ENCODE measurements around the gene KIAA0232.

Gene KIAA0232

DNA sequence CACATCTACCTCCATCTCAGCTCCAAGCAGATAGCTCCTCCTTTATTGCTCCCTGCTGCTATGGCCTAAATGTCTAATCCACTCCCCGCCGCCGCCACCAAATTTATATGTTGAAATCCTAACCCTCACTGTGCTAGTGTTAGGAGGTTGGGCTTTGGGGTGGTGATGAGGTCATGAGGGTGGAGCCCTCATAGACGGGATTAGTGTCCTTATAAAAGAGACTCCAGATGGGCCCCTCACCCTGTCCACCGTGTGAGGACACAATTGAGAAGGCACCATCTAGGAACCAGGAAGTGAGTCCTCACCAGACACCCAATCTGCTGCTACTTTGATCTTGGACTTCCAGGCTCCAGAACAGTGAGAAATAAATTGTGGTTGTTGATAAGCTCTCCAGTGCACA lies 113.5 kb downstream of the KIAA0232 start:
- in situ Hi-C loops (cut with HindIII; ENCODE audit: low sequenced_read_pairs) = no loop called here
- TF ChIP-seq, protein P1, sequence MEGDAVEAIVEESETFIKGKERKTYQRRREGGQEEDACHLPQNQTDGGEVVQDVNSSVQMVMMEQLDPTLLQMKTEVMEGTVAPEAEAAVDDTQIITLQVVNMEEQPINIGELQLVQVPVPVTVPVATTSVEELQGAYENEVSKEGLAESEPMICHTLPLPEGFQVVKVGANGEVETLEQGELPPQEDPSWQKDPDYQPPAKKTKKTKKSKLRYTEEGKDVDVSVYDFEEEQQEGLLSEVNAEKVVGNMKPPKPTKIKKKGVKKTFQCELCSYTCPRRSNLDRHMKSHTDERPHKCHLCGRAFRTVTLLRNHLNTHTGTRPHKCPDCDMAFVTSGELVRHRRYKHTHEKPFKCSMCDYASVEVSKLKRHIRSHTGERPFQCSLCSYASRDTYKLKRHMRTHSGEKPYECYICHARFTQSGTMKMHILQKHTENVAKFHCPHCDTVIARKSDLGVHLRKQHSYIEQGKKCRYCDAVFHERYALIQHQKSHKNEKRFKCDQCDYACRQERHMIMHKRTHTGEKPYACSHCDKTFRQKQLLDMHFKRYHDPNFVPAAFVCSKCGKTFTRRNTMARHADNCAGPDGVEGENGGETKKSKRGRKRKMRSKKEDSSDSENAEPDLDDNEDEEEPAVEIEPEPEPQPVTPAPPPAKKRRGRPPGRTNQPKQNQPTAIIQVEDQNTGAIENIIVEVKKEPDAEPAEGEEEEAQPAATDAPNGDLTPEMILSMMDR (IDR thresholded peaks at IDR 0.05; ENCODE audit: low read depth, low read length, missing control alignments) = no peak
- H3K4me3 ChIP-seq (ENCODE audit: low read depth, low read length) = no peak overlapping the region
- DNase-seq (ENCODE audit: low read depth) = no peak

DNA sequence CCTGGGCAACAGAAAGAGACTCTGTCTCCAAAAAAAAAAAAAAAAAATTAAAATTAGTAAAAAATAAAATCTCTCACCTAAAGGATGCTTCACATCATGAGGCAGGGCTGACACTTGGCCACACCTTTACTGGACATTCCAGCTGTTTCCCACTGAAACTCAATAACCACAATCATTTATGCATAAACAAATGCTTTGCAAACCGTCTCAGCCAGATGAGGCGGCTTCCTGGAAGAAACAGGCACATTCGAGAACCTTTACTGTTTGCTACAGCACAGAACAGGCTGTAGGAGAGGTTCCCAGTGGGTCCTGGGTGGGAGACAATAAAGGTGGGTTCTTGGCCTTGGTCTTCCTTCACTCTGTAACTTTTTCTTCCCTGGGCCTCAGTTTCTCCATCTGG lies 116.2 kb downstream of the KIAA0232 start:
- in situ Hi-C loops (cut with HindIII; ENCODE audit: low sequenced_read_pairs) = no loop called here
- TF ChIP-seq, protein P1 (IDR thresholded peaks at IDR 0.05; ENCODE audit: low read depth, low read length, missing control alignments) = no peak
- no peak overlapping the region for H3K4me3 ChIP-seq (ENCODE audit: low read depth, low read length)
- no peak for DNase-seq (ENCODE audit: low read depth)

DNA sequence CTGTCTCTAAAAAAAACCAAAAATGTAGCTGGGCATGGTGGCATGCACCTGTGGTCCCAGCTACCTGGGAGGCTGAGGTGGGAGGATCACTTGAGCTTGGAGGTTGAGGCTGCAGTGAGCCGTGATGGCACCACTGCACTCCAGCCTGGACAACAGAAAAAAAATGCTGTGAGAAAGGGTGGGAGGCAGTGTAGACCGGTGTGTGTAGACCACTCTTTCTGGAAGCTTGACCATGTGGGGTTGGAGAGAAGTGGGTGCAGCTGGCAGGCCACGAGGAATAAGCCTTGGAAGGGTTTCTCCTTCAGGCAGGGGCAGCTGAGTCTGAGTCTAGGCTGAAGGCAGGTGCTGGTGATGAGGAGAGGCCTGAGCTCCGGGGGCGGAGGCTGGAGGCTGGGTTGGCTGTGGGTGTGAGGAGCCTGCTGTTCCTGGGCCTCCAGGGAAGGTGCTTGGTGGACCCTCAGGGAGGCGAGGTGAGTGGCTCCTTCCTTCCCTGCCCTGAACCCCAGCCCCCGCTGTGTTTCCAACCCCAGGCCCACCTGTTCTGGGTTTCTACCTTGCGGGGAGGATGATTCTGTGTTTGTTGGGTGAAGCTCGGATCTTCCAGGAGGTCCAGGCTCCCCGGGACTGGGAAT lies 117.8 kb downstream of the KIAA0232 start:
- no peak for DNase-seq (ENCODE audit: low read depth)
- TF ChIP-seq, protein P1 (IDR thresholded peaks at IDR 0.05; ENCODE audit: low read depth, low read length, missing control alignments) = no peak
- in situ Hi-C loops (cut with HindIII; ENCODE audit: low sequenced_read_pairs) = no loop called here
- H3K4me3 ChIP-seq (ENCODE audit: low read depth, low read length) = no peak overlapping the region

DNA sequence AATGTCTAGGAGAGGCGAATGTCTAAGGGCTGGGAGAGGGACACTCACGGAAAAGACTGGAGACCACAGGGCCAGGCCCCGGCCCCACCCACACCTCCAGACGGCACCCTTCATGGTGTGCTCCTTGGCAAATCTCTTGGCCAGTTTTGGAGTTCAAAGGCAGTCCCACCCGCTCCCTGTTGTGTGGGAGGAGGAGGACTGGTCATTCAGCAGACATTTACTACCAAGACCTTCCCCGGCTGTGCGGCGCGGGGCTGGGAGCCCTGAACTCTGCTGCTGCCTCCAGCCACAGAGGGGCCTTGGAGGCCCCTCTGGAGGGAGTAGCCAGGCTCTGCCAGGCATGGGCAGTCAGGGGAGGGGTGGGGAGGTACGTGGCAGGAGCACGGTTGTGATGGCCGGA lies 118.4 kb downstream of the KIAA0232 start:
- no peak overlapping the region for H3K4me3 ChIP-seq (ENCODE audit: low read depth, low read length)

DNA sequence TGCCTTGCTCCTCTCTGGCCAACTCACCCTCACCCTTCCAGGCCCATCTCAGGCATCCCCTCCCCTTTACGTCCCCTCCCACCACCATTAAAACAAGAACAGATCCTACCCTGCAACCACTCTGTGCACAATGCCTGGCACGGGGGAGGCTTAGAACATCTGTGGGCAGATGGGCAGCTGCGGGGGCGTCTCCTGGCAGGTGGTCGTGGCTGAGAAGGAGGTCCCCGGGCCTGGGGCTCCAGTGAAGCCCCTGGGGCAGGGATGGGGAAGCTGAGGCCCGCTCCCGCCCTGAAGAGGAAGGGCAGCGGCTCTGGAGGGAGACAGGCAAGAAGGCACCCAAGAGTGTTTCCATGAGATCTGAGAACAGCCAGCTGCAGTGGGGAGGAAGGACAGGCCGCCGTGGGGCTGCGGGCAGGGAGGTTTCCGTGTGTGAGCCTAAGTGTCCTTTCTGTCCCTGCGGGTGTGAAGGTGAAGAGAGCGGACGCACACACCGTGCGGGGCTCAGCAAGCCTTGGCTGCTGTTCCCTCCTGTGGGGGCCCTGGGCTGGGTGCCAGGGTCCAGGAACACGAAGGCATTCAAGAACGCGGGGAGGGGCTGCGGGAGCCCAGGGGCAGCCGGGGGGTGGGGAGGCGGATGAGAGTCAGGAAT lies 119.3 kb downstream of the KIAA0232 start:
- no peak for DNase-seq (ENCODE audit: low read depth)
- TF ChIP-seq, protein P1 (IDR thresholded peaks at IDR 0.05; ENCODE audit: low read depth, low read length, missing control alignments) = no peak
- in situ Hi-C loops (cut with HindIII; ENCODE audit: low sequenced_read_pairs) = no loop called here
- H3K4me3 ChIP-seq (ENCODE audit: low read depth, low read length) = no peak overlapping the region

More for the DNA sequence above, 118.4 kb downstream of the KIAA0232 start:
- DNase-seq (ENCODE audit: low read depth) = no peak
- TF ChIP-seq, protein P1 (IDR thresholded peaks at IDR 0.05; ENCODE audit: low read depth, low read length, missing control alignments) = no peak
- in situ Hi-C loops (cut with HindIII; ENCODE audit: low sequenced_read_pairs) = no loop called here

DNA sequence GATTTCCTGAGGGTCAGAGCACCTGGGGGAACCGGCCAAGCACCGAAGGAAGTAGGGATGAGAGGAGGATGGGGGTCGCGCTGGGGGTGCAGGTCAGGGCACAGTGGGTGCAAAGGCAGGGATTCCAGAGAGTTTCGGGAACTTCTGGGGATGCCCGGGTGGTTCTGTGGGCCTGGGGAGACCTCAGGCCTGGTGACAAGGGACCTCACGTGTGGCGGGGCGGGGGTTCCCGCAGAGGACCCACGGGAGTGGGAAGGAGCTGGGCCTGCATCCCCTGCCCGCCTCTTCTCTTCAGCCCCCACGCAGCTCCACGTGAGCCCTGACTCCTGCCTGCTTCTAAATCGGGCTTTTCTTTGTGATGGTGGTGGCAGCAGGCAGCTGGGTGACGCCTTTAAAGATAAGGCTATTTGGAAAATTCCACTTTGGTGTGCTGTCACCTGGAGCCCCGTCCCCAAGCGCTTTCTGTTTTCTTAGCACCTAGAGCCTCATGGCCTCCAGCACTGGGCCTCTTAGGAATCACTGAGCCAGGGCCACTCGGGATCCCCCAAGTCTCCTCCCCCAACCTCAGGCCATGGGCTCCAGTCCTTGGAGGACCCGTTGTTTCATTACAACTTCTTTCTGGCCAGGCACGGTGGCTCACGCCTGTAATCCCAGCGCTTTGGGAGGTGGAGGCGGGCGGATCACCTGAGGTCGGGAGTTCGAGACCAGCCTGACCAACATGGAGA lies 120.0 kb downstream of the KIAA0232 start:
- DNase-seq (ENCODE audit: low read depth) = no peak
- TF ChIP-seq, protein P1 (IDR thresholded peaks at IDR 0.05; ENCODE audit: low read depth, low read length, missing control alignments) = no peak
- H3K4me3 ChIP-seq (ENCODE audit: low read depth, low read length) = no peak overlapping the region
- in situ Hi-C loops (cut with HindIII; ENCODE audit: low sequenced_read_pairs) = no loop called here

Measured in astrocyte of the cerebellum (primary cell).